SIG-M5 treated with dmso at 0.1 percent for 504 hours (cell line): ENCODE measurements around the gene PDE1C.

Experiments
- DNase-seq: peaks from one replicate; lab custom pipeline; 2025; ENCODE audit not compliant: unreplicated experiment; lab: John Stamatoyannopoulos, UW

Gene PDE1C

GRCh38 chr7:31997423-31997822 is 72.8 kb downstream of the PDE1C start:
- DNase-seq: no peak

- no peak for DNase-seq
These were observed 75.1 kb downstream of the PDE1C start for GRCh38 chr7:31995134-31995533.

GRCh38 chr7:31991846-31992245 is 78.4 kb downstream of the PDE1C start:
- no peak for DNase-seq

- DNase-seq: no peak
These were observed 78.8 kb downstream of the PDE1C start for GRCh38 chr7:31991406-31991805.

GRCh38 chr7:31986878-31987518 is 83.2 kb downstream of the PDE1C start:
- no peak for DNase-seq

GRCh38 chr7:31982962-31983361 is 87.2 kb downstream of the PDE1C start:
- no peak for DNase-seq

- no peak for DNase-seq
These were observed 88.3 kb downstream of the PDE1C start for GRCh38 chr7:31981874-31982390.

GRCh38 chr7:31979690-31980330 is 90.4 kb downstream of the PDE1C start:
- DNase-seq: no peak

GRCh38 chr7:31975546-31975945 is 94.7 kb downstream of the PDE1C start:
- no peak for DNase-seq

- no peak for DNase-seq
These were observed 95.9 kb downstream of the PDE1C start for GRCh38 chr7:31974351-31974750.

- no peak for DNase-seq
These were observed 99.0 kb downstream of the PDE1C start for GRCh38 chr7:31971049-31971667.

- DNase-seq: no peak
These were observed 99.7 kb downstream of the PDE1C start for GRCh38 chr7:31970501-31970900.

- DNase-seq: no peak
These were observed 106.5 kb downstream of the PDE1C start for GRCh38 chr7:31963569-31964175.

- no peak for DNase-seq
These were observed 108.0 kb downstream of the PDE1C start for GRCh38 chr7:31962246-31962645.

GRCh38 chr7:31958226-31958625 is 112.0 kb downstream of the PDE1C start:
- peak; percentile 29 for DNase-seq

- no peak for DNase-seq
These were observed 112.5 kb downstream of the PDE1C start for GRCh38 chr7:31957756-31958155.

- DNase-seq: peak; percentile 13
These were observed 113.0 kb downstream of the PDE1C start for GRCh38 chr7:31957090-31957720.

GRCh38 chr7:31955641-31956040 is 114.6 kb downstream of the PDE1C start:
- DNase-seq: no peak

- no peak for DNase-seq
These were observed 115.2 kb downstream of the PDE1C start for GRCh38 chr7:31955021-31955420.

- DNase-seq: no peak
These were observed 115.7 kb downstream of the PDE1C start for GRCh38 chr7:31954500-31954899.

- DNase-seq: no peak
These were observed 116.8 kb downstream of the PDE1C start for GRCh38 chr7:31953432-31953831.
